Neuronal stem cell (in vitro differentiated cells): Measurements from ENCODE around the gene FRMD1.

Source experiments
- DNase-seq: peaks from one replicate; pipeline ENCODE4 v3.0.0-alpha.2; 2013; ENCODE audit warnings: low spot score
- H2AFZ ChIP-seq: one replicate; pipeline ENCODE4 v1.6.1; 2013; ENCODE audit warnings: mild to moderate bottlenecking, low read length, inconsistent platforms
- H2AK5ac ChIP-seq: 2 replicates; pipeline ENCODE4 v1.6.1; 2013; ENCODE audit warnings: low read depth, mild to moderate bottlenecking, inconsistent platforms, low read length, moderate library complexity, mixed read lengths
- H2BK120ac ChIP-seq: 2 replicates; pipeline ENCODE4 v1.6.1; 2013; ENCODE audit warnings: low read depth, mild to moderate bottlenecking, inconsistent platforms, low read length, moderate library complexity, mixed read lengths
- H2BK12ac ChIP-seq: one replicate; pipeline ENCODE4 v1.6.1; 2013; ENCODE audit warnings: low read length, inconsistent platforms
- H2BK15ac ChIP-seq: 2 replicates; pipeline ENCODE4 v1.6.1; 2013; ENCODE audit warnings: mild to moderate bottlenecking, low read length, inconsistent platforms, mixed read lengths
- H2BK5ac ChIP-seq: one replicate; pipeline ENCODE4 v1.6.1; 2013; ENCODE audit warnings: inconsistent platforms, mild to moderate bottlenecking, low read length, moderate library complexity
- H3K14ac ChIP-seq: one replicate; pipeline ENCODE4 v1.6.1; 2013; ENCODE audit warnings: low read length, inconsistent platforms
- H3K18ac ChIP-seq: 2 replicates; pipeline ENCODE4 v1.6.1; 2013; ENCODE audit warnings: low read length, inconsistent platforms
- H3K23ac ChIP-seq: 2 replicates; pipeline ENCODE4 v1.6.1; 2013; ENCODE audit warnings: low read depth, mild to moderate bottlenecking, mixed read lengths, low read length, inconsistent platforms; ENCODE audit not compliant: poor library complexity
- H3K27ac ChIP-seq: replicated peaks from 3 replicates; pipeline ENCODE4 v1.5.1; 2013; ENCODE audit warnings: low read length, inconsistent platforms
- H3K27me3 ChIP-seq, 3 experiments: 2 replicates each; pipeline ENCODE4 v1.6.1; 2013; ENCODE audit warnings: low read length in 3 of 3, mild to moderate bottlenecking in 2 of 3, inconsistent platforms in 1 of 3, low read depth in 1 of 3, mixed read lengths in 1 of 3, moderate library complexity in 1 of 3; ENCODE audit not compliant: control insufficient read depth in 3 of 3, insufficient read depth in 3 of 3
- H3K36me3 ChIP-seq, 2 donors: replicated peaks in 1 of 2; 2 replicates each; pipeline ENCODE4 v1.6.1; 2013; ENCODE audit warnings: low read length in 2 of 2; ENCODE audit not compliant: control insufficient read depth in 2 of 2, insufficient read depth in 2 of 2
- H3K4ac ChIP-seq: 2 replicates; pipeline ENCODE4 v1.6.1; 2013; ENCODE audit warnings: inconsistent platforms, mild to moderate bottlenecking, low read length, moderate library complexity
- H3K4me1 ChIP-seq, 2 donors: 1 replicate in 1 of 2; 2 replicates in 1 of 2; pipeline ENCODE4 v1.6.1; 2013; ENCODE audit warnings: low read length in 2 of 2, low read depth in 1 of 2; ENCODE audit not compliant: control insufficient read depth in 2 of 2, insufficient read depth in 1 of 2
- H3K4me2 ChIP-seq: one replicate; pipeline ENCODE4 v1.6.1; 2013; ENCODE audit warnings: mild to moderate bottlenecking, low read length, inconsistent platforms; ENCODE audit not compliant: insufficient read depth, poor library complexity, severe bottlenecking
- H3K4me3 ChIP-seq, 2 donors: 2 replicates each; pipeline ENCODE4 v1.5.1; 2013; ENCODE audit warnings: low read length in 2 of 2, mild to moderate bottlenecking in 2 of 2, inconsistent platforms in 1 of 2, moderate library complexity in 1 of 2
- H3K79me1 ChIP-seq: one replicate; pipeline ENCODE4 v1.6.1; 2013; ENCODE audit warnings: low read depth, mild to moderate bottlenecking, inconsistent platforms, low read length, moderate library complexity
- H3K9ac ChIP-seq: one replicate; pipeline ENCODE4 v1.6.1; 2013; ENCODE audit warnings: mild to moderate bottlenecking, low read depth, low read length, inconsistent platforms; ENCODE audit not compliant: poor library complexity
- H3K9me3 ChIP-seq, 2 donors: replicated peaks in 1 of 2; 2 replicates each; pipeline versions ENCODE3 to v1.6.1; 2013; ENCODE audit warnings: low read length in 2 of 2, mild to moderate bottlenecking in 2 of 2, inconsistent platforms in 1 of 2, low read depth in 1 of 2, mixed read lengths in 1 of 2, moderate library complexity in 1 of 2; ENCODE audit not compliant: control insufficient read depth in 2 of 2, insufficient read depth in 1 of 2
- H4K8ac ChIP-seq: one replicate; pipeline ENCODE4 v1.6.1; 2013; ENCODE audit warnings: low read depth, mild to moderate bottlenecking, inconsistent platforms, low read length, moderate library complexity
- H4K91ac ChIP-seq: one replicate; pipeline ENCODE4 v1.6.1; 2013; ENCODE audit warnings: low read length, low read depth, mild to moderate bottlenecking, inconsistent platforms; ENCODE audit not compliant: poor library complexity
- WGBS, 2 donors: extraction: QIAGEN DNeasy Blood & Tissue Kit; methylation state at CpG; one replicate each; pipeline ENCODE4 v1.1.7; 2013; ENCODE audit warnings: missing lambda C conversion rate in 2 of 2, mixed read lengths in 1 of 2; ENCODE audit not compliant: insufficient read length in 2 of 2, insufficient replicate concordance in 1 of 2; ENCODE audit errors: extremely low coverage in 2 of 2; 5-methylcytosine and 5-hydroxymethylcytosine counted together

Gene FRMD1

DNA sequence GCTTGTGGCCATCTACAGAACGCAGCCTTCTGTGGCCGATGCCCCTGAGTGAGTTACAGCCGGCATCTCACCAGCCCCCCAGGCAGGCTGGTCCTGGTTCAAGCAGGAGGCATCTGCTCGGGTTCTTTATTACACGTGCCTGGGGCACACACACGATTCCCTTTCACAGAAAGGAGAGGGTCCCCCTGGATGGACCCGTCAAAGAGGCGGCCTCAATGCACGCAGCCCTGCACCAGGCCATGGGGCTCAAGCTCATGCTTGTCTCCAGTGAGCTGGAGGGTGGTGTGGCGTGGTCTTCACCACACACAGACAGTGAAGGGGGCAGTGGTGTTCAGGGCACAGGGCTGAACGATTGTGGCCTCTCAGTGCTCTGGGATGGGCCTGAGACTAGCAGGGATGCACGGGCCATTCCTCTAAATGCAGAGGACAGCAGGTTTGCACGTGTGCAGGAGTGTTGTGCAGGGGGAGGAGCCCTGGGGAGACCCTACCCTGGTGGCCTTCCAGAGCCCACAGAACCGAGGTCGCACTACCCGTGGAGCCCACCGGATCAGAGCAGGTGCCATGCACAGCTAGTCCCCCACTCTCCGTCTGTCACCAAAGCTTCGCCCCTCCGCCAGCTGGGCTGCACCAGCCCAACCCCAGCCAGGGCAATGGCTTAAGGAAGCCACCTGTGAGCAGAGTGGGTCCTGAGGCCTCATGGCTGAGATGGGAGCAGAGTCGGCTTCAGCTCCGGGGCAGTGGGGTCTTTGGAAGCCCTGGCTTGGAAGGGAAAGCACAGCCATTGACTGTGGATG lies 23.1 kb downstream of the FRMD1 start:
- Histone ChIP-seq H3K23ac (no peak overlapping the region), H3K18ac (peak overlapping the region; percentile 5), H2BK15ac (no peak overlapping the region), H4K91ac (no peak overlapping the region), H2BK12ac (no peak overlapping the region), H3K14ac (peak overlapping the region; percentile 5), H3K27ac (no peak overlapping the region), H2AK5ac (peak overlapping the region; percentile 6), H3K36me3 (no peaks in the 10 kb centered on the region), H3K4ac (no peak overlapping the region), H2AFZ (no peak overlapping the region), H2BK120ac (no peak overlapping the region), H3K9me3 (no peaks in the 10 kb centered on the region), H3K4me1 (peaks cover 0 to 4% of the 10 kb centered on the region in 2 donors), H3K79me1 (no peaks in the 10 kb centered on the region), H2BK5ac (peak overlapping the region; percentile 19), H3K9ac (no peak overlapping the region), H3K27me3 (no peaks in the 10 kb centered on the region), H4K8ac (peak overlapping the region; percentile 30), H3K4me2 (no peak overlapping the region), H3K4me3 (no peak overlapping the region)
- no peak for DNase-seq
- no CpG with 5 or more reads among the region's 22 CpGs for WGBS, 2 donors

DNA sequence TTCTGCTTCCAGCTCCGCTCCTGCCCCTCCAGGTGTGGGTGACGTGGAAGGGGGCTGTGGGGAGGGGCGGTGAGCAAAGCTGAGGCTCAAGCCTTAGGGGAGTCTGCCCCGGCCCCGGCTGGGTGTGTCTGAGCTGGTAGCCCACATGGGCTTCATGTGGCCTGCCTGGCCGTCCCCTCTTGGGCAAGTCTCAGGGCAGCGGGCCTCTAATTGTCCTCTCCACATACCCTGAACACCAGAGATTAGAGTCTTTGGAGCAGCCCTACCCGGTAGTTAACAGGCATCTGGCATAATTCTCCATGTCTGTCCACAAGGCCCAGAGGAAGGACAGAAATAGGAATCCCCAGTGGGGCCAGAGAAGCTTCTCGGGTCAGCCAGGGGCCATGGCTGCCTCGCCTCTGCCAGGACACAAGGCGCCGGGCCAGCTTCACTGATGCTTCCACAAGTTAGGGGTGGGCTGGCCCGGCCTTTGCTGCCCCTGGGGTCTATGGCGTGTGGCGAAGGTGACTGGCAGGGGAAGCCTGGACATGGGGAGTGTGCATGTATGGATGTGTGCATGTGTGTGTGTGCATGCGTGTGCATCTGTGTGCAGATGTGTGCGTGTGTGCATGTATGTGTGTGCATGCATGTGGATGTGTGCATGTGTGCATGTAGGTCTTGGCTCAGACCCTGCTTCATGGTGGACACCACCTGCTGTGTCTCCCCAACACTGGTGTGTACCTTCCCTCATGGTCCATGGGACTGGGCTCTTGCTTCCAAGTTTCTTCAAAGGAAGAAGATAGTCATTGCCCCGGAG lies 24.0 kb downstream of the FRMD1 start:
- Histone ChIP-seq H3K36me3 (no peaks in the 10 kb centered on the region), H3K9me3 (no peaks in the 10 kb centered on the region), H3K4ac (peak overlapping the region; percentile 56), H3K9ac (peak overlapping the region; percentile 9), H3K4me2 (no peak overlapping the region), H2AK5ac (no peak overlapping the region), H2BK12ac (no peak overlapping the region), H3K18ac (peak overlapping the region; percentile 67), H2AFZ (peak overlapping the region; percentile 11), H2BK120ac (no peak overlapping the region), H4K8ac (no peak overlapping the region), H3K23ac (no peak overlapping the region), H2BK15ac (no peak overlapping the region), H3K27me3 (no peaks in the 10 kb centered on the region), H3K14ac (no peak overlapping the region), H3K79me1 (no peaks in the 10 kb centered on the region), H2BK5ac (no peak overlapping the region), H3K27ac (no peak overlapping the region), H4K91ac (no peak overlapping the region), H3K4me3 (peak overlapping the region in 1 of 2 donors; percentile 5), H3K4me1 (peaks cover 0 to 8% of the 10 kb centered on the region in 2 donors)
- WGBS, 2 donors: no CpG with 5 or more reads among the region's 18 CpGs
- no peak for DNase-seq

DNA sequence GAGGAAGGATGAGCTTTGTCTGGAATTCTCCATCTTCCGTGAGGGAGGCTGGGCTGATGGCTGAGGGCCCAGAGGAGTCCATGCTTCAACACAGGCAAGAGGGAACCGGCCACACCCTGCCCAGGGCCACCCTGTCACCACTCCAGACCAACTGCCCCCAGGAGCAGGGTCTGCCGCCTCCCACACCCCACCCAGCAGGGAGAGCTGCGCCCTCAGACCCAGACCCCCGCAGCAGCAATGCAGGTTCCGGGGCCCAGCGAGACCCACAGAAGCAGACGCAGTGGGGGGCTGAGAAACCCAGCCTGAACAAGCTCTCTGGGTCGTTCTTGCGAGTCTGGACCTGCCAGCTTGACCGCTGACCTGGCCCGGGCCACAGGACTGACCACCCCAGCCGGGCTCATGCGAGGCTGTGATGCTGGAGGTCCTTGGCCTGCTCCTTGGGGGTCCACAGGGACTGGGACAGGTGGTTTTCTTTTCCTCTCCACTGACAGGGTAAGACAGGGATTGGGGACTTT lies 25.0 kb downstream of the FRMD1 start:
- Histone ChIP-seq H2BK12ac (no peak overlapping the region), H3K18ac (peak overlapping the region; percentile 82), H2BK15ac (peak overlapping the region; percentile 78), H2BK120ac (no peak overlapping the region), H3K27me3 (no peaks in the 10 kb centered on the region), H3K4ac (no peak overlapping the region), H3K79me1 (no peaks in the 10 kb centered on the region), H4K8ac (no peak overlapping the region), H3K27ac (no peak overlapping the region), H2BK5ac (no peak overlapping the region), H3K9me3 (no peaks in the 10 kb centered on the region), H3K9ac (peak overlapping the region; percentile 9), H3K36me3 (no peaks in the 10 kb centered on the region), H4K91ac (no peak overlapping the region), H3K4me1 (peaks cover 0 to 8% of the 10 kb centered on the region in 2 donors), H2AFZ (no peak overlapping the region), H2AK5ac (peak overlapping the region; percentile 58), H3K4me2 (no peak overlapping the region), H3K23ac (no peak overlapping the region), H3K4me3 (no peak overlapping the region), H3K14ac (no peak overlapping the region)
- DNase-seq: no peak
- WGBS, 2 donors: no CpG with 5 or more reads among the region's 14 CpGs
